ENCODE results near the gene SPTLC1. TPM values are rescaled to one million over a fixed set of nuclear protein-coding genes. Genes with fewer than 3 reads are reported as not detected.

Gene SPTLC1
- total and polyA plus RNA-seq, 2 of the 8 experiments (the other 6 are each of a cell fraction or from before 2014, with no cell fraction given): 34.2 to 62.1 TPM

GRCh38 chr9:92046676-92047075 lies 68.5 kb downstream of the SPTLC1 start:
- no peak for FAIRE-seq
- CTCF ChIA-PET (ENCODE audit: partially characterized antibody): interaction anchor here (0.6 kb wide), 1 partner anchor 11 kb away, joined by 3 read pairs; no protein-coding TSS in a partner anchor

More at GRCh38 chr9:92046676-92047075, 68.5 kb downstream of the SPTLC1 start:
- H2BK20ac ChIP-seq (ENCODE audit: low read length): no peak overlapping the region
- no peak overlapping the region for H2AK5ac ChIP-seq (ENCODE audit: low read depth, low read length)
- peaks cover 0 to 16% (median 9%) of the 10 kb centered on the region in 4 experiments; a peak in 5 of 7 replicates for H3K4me1 ChIP-seq (replicated peaks in 1 of 4; ENCODE audit: control insufficient read depth in 3 of 4, insufficient read depth in 4 of 4, low read length in 3 of 4)
- no peak overlapping the region for H2BK15ac ChIP-seq (ENCODE audit: low read length)
- no peak overlapping the region for H3K4ac ChIP-seq (replicated peaks; ENCODE audit: insufficient read length, low read depth, low read length)
- H4K5ac ChIP-seq (ENCODE audit: insufficient read length, low read depth, low read length): no peak overlapping the region
- no peak for DNase-seq (ENCODE audit: low read depth in 1 of 2, low spot score in 2 of 2)
- H3K9ac ChIP-seq (replicated peaks in 1 of 4; ENCODE audit: extremely low read depth in 1 of 4, low read depth in 3 of 4, low read length in 3 of 4): no peak overlapping the region
- H3K79me1 ChIP-seq (ENCODE audit: low read depth, low read length): 0 out of 2 replicates have a peak, but pooled peaks cover 3% of the 10 kb centered on the region
- peaks cover 13 to 58% (median 34%) of the 10 kb centered on the region in 4 experiments for H3K36me3 ChIP-seq (ENCODE audit: control insufficient read depth in 2 of 4, insufficient read depth in 4 of 4, low read length in 3 of 4)
- no peak overlapping the region for H4K91ac ChIP-seq (replicated peaks; ENCODE audit: insufficient read length, low read length)
- H3K56ac ChIP-seq (replicated peaks; ENCODE audit: insufficient read length, low read depth, low read length): no peak overlapping the region
- H3K23ac ChIP-seq (ENCODE audit: insufficient read length): no peak overlapping the region
- H3K27me3 ChIP-seq (replicated peaks in 1 of 4; ENCODE audit: control insufficient read depth in 3 of 4, extremely low read depth in 1 of 4, insufficient read depth in 3 of 4, low read length in 3 of 4): no peaks in the 10 kb centered on the region
- H4K8ac ChIP-seq (ENCODE audit: extremely low read depth, insufficient read depth, low read length): no peak overlapping the region
- no peak overlapping the region for H3K27ac ChIP-seq (ENCODE audit: low read depth, low read length)
- no peak overlapping the region for H3K4me2 ChIP-seq (ENCODE audit: insufficient read depth in 1 of 2, low read depth in 2 of 2, low read length in 2 of 2)
- H3K9me3 ChIP-seq (ENCODE audit: insufficient read depth in 2 of 2, low read depth in 1 of 2, low read length in 1 of 2): peaks cover 12 to 14% of the 10 kb centered on the region in 2 experiments; a peak in 3 of 4 replicates
- no peak overlapping the region for H2BK12ac ChIP-seq (ENCODE audit: low read depth, low read length)
- no peak overlapping the region for H3K18ac ChIP-seq (ENCODE audit: extremely low read depth, low read length)
- no peak overlapping the region for H3K4me3 ChIP-seq (ENCODE audit: extremely low read depth in 1 of 4, insufficient read depth in 2 of 4, low read depth in 3 of 4, low read length in 4 of 4)
- H2BK5ac ChIP-seq (ENCODE audit: low read depth, low read length): no peak overlapping the region
- no peaks in the 10 kb centered on the region for H3K23me2 ChIP-seq (ENCODE audit: low read depth, low read length)
- H4K20me1 ChIP-seq (replicated peaks in 1 of 2; ENCODE audit: control insufficient read depth in 1 of 2, insufficient read depth in 2 of 2, low read length in 2 of 2): no peaks in the 10 kb centered on the region
- POLR2A ChIA-PET (ENCODE audit: partially characterized antibody): interaction anchor here (0.8 kb wide), 1 partner anchor 55 kb away, joined by 3 read pairs; no protein-coding TSS in a partner anchor
- WGBS, 2 experiments (ENCODE audit: extremely low coverage in 1 of 2, insufficient coverage in 1 of 2, insufficient read length in 1 of 2, insufficient replicate concordance in 2 of 2, low coverage in 1 of 2, low lambda C conversion rate in 2 of 2, missing lambda C conversion rate in 1 of 2): 94% methylated on average over 3 of the region's 3 CpGs; no CpG with 5 or more reads in 1 of the 2 experiments
- TF ChIP-seq RFX5 (IDR thresholded peaks at IDR 0.05; ENCODE audit: borderline replicate concordance, low read depth, low read length) (no peak), NRF1 (IDR thresholded peaks at IDR 0.05; ENCODE audit: low read depth, low read length) (no peak), TEAD4 (IDR thresholded peaks at IDR 0.05; ENCODE audit: low read depth, low read length) (no peak), SRF (IDR thresholded peaks at IDR 0.05; ENCODE audit: low read depth, low read length) (no peak), MAX (IDR thresholded peaks at IDR 0.05) (no peak)
- no peak overlapping the region for H2AFZ ChIP-seq (ENCODE audit: low read length)
- H3K14ac ChIP-seq (ENCODE audit: insufficient read length): no peak overlapping the region
- H3K79me2 ChIP-seq (ENCODE audit: control insufficient read depth in 1 of 2, insufficient read depth in 2 of 2, low read length in 2 of 2): 0 out of 4 replicates have a peak, but pooled peaks cover 0 to 3% of the 10 kb centered on the region in 2 experiments
- H2BK120ac ChIP-seq (replicated peaks; ENCODE audit: low read depth, low read length): no peak overlapping the region
